Measurements from ENCODE around the gene IQCB1. TPM values are rescaled to one million over a fixed set of nuclear protein-coding genes. Genes with fewer than 3 reads are reported as not detected.

Gene IQCB1
- total RNA-seq, 1 donor from 2014 or later: 89.6 TPM

GRCh38 chr3:121817753-121818152 is 17.1 kb downstream of the IQCB1 start:
- no peaks in the 10 kb centered on the region for H3K4me1 Mint-ChIP-seq
- H3K36me3 Mint-ChIP-seq: peaks cover 72% of the 10 kb centered on the region
- Histone ChIP-seq H3K79me2 (ENCODE audit: low read depth) (peaks cover 51% of the 10 kb centered on the region), H3K9ac (no peak overlapping the region), H2AFZ (replicated peaks) (no peak overlapping the region), H3K4me1 (no peaks in the 10 kb centered on the region), H3K36me3 (peaks cover 11% of the 10 kb centered on the region), H3K4me3 (no peak overlapping the region), H3K27me3 (no peaks in the 10 kb centered on the region), H3K27ac (no peak overlapping the region), H3K9me3 (ENCODE audit: low read depth) (no peaks in the 10 kb centered on the region), H3K4me2 (no peak overlapping the region), H4K20me1 (ENCODE audit: low read depth) (no peaks in the 10 kb centered on the region), H3F3A (ENCODE audit: low read depth) (no peaks in the 10 kb centered on the region)
- H3K9me3 Mint-ChIP-seq: peaks cover 31% of the 10 kb centered on the region
- no peak overlapping the region for H3K4me3 Mint-ChIP-seq
- DNase-seq (ENCODE audit: low spot score): no peak
- no peak overlapping the region for H3K27ac Mint-ChIP-seq
- TF ChIP-seq CTCF (IDR thresholded peaks at IDR 0.05) (no peak), EZH2 (IDR thresholded peaks at IDR 0.05) (no peak), EZH2phosphoT487 (IDR thresholded peaks at IDR 0.05) (no peak)
- peaks cover 3% of the 10 kb centered on the region for H3K27me3 Mint-ChIP-seq (ENCODE audit: insufficient read depth, low read depth)

- no peak overlapping the region for H2AFZ ChIP-seq (replicated peaks)
- H3K9me3 ChIP-seq (ENCODE audit: low read depth): no peaks in the 10 kb centered on the region
- no peak overlapping the region for H3K9ac ChIP-seq
- H3K36me3 ChIP-seq: peaks cover 11% of the 10 kb centered on the region
- Mint-ChIP-seq H3K36me3 (peaks cover 21% of the 10 kb centered on the region), H3K4me3 (no peak overlapping the region), H3K9me3 (peaks cover 4% of the 10 kb centered on the region), H3K4me1 (no peaks in the 10 kb centered on the region), H3K27ac (no peak overlapping the region), H3K27me3 (ENCODE audit: insufficient read depth, low read depth) (no peaks in the 10 kb centered on the region)
- H3K27me3 ChIP-seq: no peaks in the 10 kb centered on the region
- H3F3A ChIP-seq (ENCODE audit: low read depth): no peaks in the 10 kb centered on the region
- H4K20me1 ChIP-seq (ENCODE audit: low read depth): no peaks in the 10 kb centered on the region
- H3K4me1 ChIP-seq: no peaks in the 10 kb centered on the region
- TF ChIP-seq EZH2 (IDR thresholded peaks at IDR 0.05) (no peak), CTCF (IDR thresholded peaks at IDR 0.05) (no peak), EZH2phosphoT487 (IDR thresholded peaks at IDR 0.05) (no peak)
- H3K4me3 ChIP-seq: no peak overlapping the region
- DNase-seq (ENCODE audit: low spot score): no peak
- no peak overlapping the region for H3K27ac ChIP-seq
- H3K4me2 ChIP-seq: no peak overlapping the region
- peaks cover 14% of the 10 kb centered on the region for H3K79me2 ChIP-seq (ENCODE audit: low read depth)
Measured at GRCh38 chr3:121809249-121809648, 25.6 kb downstream of the IQCB1 start.

GRCh38 chr3:121803771-121804320 is 31.0 kb downstream of the IQCB1 start:
- no peaks in the 10 kb centered on the region for H3K9me3 ChIP-seq (ENCODE audit: low read depth)
- H3K36me3 Mint-ChIP-seq: peaks cover 10% of the 10 kb centered on the region
- H2AFZ ChIP-seq (replicated peaks): no peak overlapping the region
- H3K27me3 Mint-ChIP-seq (ENCODE audit: insufficient read depth, low read depth): no peaks in the 10 kb centered on the region
- no peaks in the 10 kb centered on the region for H3K27me3 ChIP-seq
- no peak for DNase-seq (ENCODE audit: low spot score)
- no peaks in the 10 kb centered on the region for H3K4me1 ChIP-seq
- no peaks in the 10 kb centered on the region for H3K79me2 ChIP-seq (ENCODE audit: low read depth)
- H3K27ac ChIP-seq: no peak overlapping the region
- H4K20me1 ChIP-seq (ENCODE audit: low read depth): no peaks in the 10 kb centered on the region
- H3K36me3 ChIP-seq: peaks cover 12% of the 10 kb centered on the region
- no peak overlapping the region for H3K4me3 Mint-ChIP-seq
- H3K4me2 ChIP-seq: no peak overlapping the region
- H3K27ac Mint-ChIP-seq: no peak overlapping the region
- no peaks in the 10 kb centered on the region for H3F3A ChIP-seq (ENCODE audit: low read depth)
- no peaks in the 10 kb centered on the region for H3K4me1 Mint-ChIP-seq
- H3K9me3 Mint-ChIP-seq: no peaks in the 10 kb centered on the region
- no peak overlapping the region for H3K9ac ChIP-seq
- no peak for TF ChIP-seq CTCF (IDR thresholded peaks at IDR 0.05)
- no peak for TF ChIP-seq EZH2phosphoT487 (IDR thresholded peaks at IDR 0.05)
- TF ChIP-seq EZH2 (IDR thresholded peaks at IDR 0.05): no peak
- no peak overlapping the region for H3K4me3 ChIP-seq

Data from neural progenitor cell (in vitro differentiated cells).